Right atrium auricular region (tissue), 2 donors: ENCODE results near the gene VPS26C. TPM values are rescaled to one million over a fixed set of nuclear protein-coding genes. Genes with fewer than 3 reads are reported as not detected.
A peak's percentile ranks its signal among the peaks of the same experiment; 100 is the strongest.

Experiments
- DNase-seq: peaks from one replicate; pipeline ENCODE4 v3.0.0-alpha.2; 2019; ENCODE audit warnings: low spot score
- H3K27ac ChIP-seq, 2 donors: fragments of 200-600 bp; sonication (generic); 1 replicate in 1 of 2; 2 replicates in 1 of 2; pipeline ENCODE4 v1.5.1; 2016 to 2019
- H3K27me3 ChIP-seq, 2 donors: fragments of 200-600 bp; sonication (generic); one replicate each; pipeline versions ENCODE4 v1.5.1 to v1.6.0; 2017 to 2019
- H3K36me3 ChIP-seq: fragments of 200-600 bp; sonication (generic); one replicate; pipeline ENCODE4 v1.5.1; 2016
- H3K4me1 ChIP-seq, 2 donors: fragments of 200-600 bp; sonication (generic); one replicate each; pipeline versions ENCODE4 v1.5.1 to v1.6.0; 2017 to 2019
- H3K4me3 ChIP-seq, 2 donors: fragments of 200-600 bp; sonication (generic); 1 replicate in 1 of 2; 2 replicates in 1 of 2; pipeline ENCODE4 v1.5.1; 2017 to 2019; ENCODE audit warnings: mild to moderate bottlenecking in 1 of 2, moderate library complexity in 1 of 2
- H3K9me3 ChIP-seq, 2 donors: fragments of 200-600 bp; sonication (generic); one replicate each; pipeline ENCODE4 v1.5.1; 2019
- total RNA-seq, 2 donors: library from RNA; depleted of rRNA; stranded (reverse); fragments of >200 nt; gene quantifications; one replicate each; pipeline ENCODE4 v1.1.0, GENCODE V29; 2016
- TF ChIP-seq, protein P1 (sequence below), 2 donors: fragments of 200-600 bp; sonication (generic); IDR thresholded peaks; one replicate each; pipeline ENCODE4 v1.5.1; 2019; ENCODE audit warnings: antibody characterized with exemption in 2 of 2

VPS26C gene
- total RNA-seq, 2 donors from 2014 or later, result 45.2 to 53.8 TPM

DNA sequence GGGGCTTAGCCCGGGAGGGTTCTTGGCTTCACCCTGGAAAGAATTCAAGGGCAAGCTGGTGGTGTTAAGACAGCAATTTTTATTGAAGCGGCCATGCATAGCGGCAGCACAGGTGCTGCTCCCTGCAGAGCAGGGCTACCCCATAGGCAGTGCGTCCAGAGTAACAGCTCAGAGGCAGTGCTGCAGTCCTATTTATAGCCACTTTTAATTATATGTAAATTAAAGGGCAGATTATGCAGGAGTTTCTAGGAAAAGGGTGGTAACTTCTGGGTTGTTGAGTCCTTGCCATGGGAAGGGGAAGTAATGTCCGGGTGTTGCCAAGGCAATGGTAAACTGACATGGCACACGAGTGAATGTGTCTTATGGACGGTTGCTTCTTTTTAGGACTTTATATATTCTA, 57.0 kb downstream of the VPS26C start:
- Histone ChIP-seq H3K4me1 (peaks cover 0 to 30% of the 10 kb centered on the region in 2 donors), H3K27me3 (no peaks in the 10 kb centered on the region), H3K36me3 (no peaks in the 10 kb centered on the region), H3K4me3 (no peak overlapping the region), H3K9me3 (no peaks in the 10 kb centered on the region), H3K27ac (no peak overlapping the region)
- DNase-seq, result peak; percentile 30
- TF ChIP-seq, protein P1, sequence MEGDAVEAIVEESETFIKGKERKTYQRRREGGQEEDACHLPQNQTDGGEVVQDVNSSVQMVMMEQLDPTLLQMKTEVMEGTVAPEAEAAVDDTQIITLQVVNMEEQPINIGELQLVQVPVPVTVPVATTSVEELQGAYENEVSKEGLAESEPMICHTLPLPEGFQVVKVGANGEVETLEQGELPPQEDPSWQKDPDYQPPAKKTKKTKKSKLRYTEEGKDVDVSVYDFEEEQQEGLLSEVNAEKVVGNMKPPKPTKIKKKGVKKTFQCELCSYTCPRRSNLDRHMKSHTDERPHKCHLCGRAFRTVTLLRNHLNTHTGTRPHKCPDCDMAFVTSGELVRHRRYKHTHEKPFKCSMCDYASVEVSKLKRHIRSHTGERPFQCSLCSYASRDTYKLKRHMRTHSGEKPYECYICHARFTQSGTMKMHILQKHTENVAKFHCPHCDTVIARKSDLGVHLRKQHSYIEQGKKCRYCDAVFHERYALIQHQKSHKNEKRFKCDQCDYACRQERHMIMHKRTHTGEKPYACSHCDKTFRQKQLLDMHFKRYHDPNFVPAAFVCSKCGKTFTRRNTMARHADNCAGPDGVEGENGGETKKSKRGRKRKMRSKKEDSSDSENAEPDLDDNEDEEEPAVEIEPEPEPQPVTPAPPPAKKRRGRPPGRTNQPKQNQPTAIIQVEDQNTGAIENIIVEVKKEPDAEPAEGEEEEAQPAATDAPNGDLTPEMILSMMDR (IDR thresholded peaks at IDR 0.05), result no peak

DNA sequence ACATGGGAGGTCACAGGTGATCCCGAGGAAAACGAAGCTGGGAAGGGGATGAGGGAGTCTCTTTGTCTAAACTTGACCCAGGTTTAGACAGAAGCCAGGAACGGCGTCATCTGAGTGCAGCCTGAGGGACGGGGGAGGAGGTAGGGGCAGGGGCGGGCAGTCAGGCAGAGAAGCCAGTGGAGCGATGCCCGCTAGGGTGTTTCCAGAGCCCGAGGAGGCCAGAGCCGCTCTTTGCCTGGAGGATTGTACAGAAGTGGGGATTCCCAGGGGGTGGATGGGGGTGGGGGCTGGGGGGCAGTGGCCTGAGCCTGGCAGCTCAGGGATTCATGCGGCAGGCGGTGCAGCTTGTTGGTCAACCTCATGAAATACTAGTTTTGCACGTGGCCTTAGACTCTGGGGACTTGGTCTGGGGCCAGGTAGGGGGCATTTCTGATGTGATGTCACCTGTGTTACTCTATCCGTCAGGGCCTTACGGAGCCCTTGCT, 58.4 kb downstream of the VPS26C start:
- no peaks in the 10 kb centered on the region for H3K27me3 ChIP-seq
- H3K4me1 ChIP-seq, result peaks cover 0 to 30% of the 10 kb centered on the region in 2 donors
- H3K36me3 ChIP-seq, result no peaks in the 10 kb centered on the region
- H3K9me3 ChIP-seq, result no peaks in the 10 kb centered on the region
- H3K4me3 ChIP-seq, result no peak overlapping the region
- TF ChIP-seq, protein P1 (IDR thresholded peaks at IDR 0.05), result no peak
- DNase-seq, result no peak
- peak overlapping the region; percentile 84 to 93 for H3K27ac ChIP-seq

DNA sequence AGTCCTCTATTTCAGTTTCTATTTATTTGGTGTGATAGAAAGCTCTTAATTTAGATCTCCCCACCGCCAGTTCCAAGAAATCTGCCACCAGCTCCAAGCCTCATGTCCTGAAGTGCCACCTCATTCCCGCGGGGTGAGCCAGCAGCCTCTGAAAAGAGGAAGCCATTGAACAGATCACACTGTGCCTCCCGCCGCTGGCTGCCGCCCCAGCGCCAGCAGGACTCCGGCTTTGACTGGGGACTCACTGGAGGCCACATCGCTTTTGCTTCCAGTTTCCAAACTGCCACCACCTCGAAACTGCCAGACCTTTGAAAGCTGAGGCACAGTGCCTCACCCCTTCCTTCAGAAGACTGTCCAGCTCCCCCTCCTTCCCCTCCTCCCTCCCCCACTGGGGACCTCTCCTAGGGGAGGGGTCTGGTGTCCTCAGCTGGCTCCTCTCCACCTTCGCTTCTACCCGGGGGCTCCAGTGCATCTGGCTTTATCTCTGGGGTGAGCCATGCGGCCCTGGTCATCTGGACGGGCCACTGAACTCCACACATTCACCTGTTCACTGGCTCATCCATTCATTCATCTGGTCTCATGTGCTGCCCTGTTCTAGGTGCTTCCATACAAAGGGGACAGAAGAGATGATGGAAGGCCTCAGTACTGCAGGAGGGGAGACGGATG, 58.9 kb downstream of the VPS26C start:
- peak overlapping the region; percentile 6 to 21 for H3K4me3 ChIP-seq
- peaks cover 0 to 30% of the 10 kb centered on the region in 2 donors for H3K4me1 ChIP-seq
- H3K9me3 ChIP-seq, result no peaks in the 10 kb centered on the region
- TF ChIP-seq, protein P1 (IDR thresholded peaks at IDR 0.05), result no peak
- H3K36me3 ChIP-seq, result peaks cover 3% of the 10 kb centered on the region
- H3K27me3 ChIP-seq, result no peaks in the 10 kb centered on the region
- peak overlapping the region; percentile 84 to 93 for H3K27ac ChIP-seq
- DNase-seq, result peak; percentile 78

DNA sequence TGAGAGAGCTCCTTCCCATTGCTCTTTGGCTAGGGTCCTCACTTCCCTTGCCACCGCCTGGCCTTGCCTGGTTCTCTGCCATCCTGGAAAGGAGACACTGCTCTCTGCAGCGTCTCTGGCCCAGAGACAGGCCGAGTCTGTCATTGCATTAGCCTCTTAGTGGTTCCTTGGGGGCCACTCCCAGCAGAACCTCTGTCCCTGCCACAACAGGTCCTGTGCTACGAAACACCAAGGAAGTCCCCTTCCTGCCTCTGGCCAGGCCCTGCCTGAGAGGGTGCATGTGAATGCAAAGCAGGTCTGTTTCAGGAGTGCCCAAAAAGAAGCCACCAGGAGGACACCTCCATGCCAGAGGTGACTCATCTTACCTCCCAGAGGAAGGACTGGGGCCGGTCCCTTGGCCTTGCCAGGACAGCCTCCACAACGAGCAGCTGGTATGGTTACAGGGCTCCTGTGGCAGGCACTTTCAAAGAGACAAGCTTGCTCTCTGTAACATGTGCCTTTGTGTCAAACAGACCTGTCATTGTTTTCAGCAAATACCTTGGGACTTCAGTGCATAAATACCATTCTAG, 59.6 kb downstream of the VPS26C start:
- no peak for DNase-seq
- peak overlapping the region; percentile 84 to 93 for H3K27ac ChIP-seq
- TF ChIP-seq, protein P1 (IDR thresholded peaks at IDR 0.05), result no peak
- H3K9me3 ChIP-seq, result no peaks in the 10 kb centered on the region
- H3K4me1 ChIP-seq, result peaks cover 0 to 30% of the 10 kb centered on the region in 2 donors
- no peaks in the 10 kb centered on the region for H3K27me3 ChIP-seq
- no peak overlapping the region for H3K4me3 ChIP-seq
- H3K36me3 ChIP-seq, result peaks cover 9% of the 10 kb centered on the region

DNA sequence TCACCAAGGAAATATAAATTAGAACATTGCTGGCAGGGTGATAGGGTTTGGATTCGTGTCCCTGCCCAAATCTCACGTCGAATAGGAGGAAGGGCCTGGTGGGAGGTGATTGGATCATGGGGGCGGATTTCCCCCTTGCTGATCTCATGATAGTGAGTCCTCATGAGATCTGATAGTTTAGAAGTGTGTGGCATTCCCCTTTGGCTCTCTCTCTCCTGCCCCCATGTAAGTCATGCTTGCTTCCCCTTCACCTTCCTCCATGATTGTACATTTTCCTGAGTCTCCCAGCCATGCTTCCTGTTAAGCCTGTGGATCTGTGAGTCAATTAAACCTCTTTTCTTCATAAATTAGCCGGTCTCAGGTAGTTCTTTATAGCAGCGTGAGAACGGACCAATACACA, 60.6 kb downstream of the VPS26C start:
- Histone ChIP-seq H3K9me3 (no peaks in the 10 kb centered on the region), H3K27ac (peak overlapping the region; percentile 84 to 93), H3K4me3 (no peak overlapping the region), H3K27me3 (no peaks in the 10 kb centered on the region), H3K4me1 (peaks cover 0 to 30% of the 10 kb centered on the region in 2 donors), H3K36me3 (peaks cover 18% of the 10 kb centered on the region)
- TF ChIP-seq, protein P1 (IDR thresholded peaks at IDR 0.05), result no peak
- no peak for DNase-seq
